NCI-H2107 treated with DMSO at 0.1 percent for 48 hours (cell line): ENCODE measurements around the gene TSSK3.
A peak's percentile ranks its signal among the peaks of the same experiment; 100 is the strongest.

Experiments
- DNase-seq: peaks from one replicate; lab custom pipeline; 2025; ENCODE audit not compliant: unreplicated experiment; lab: John Stamatoyannopoulos, UW

The TSSK3 gene

GRCh38 chr1:32361674-32362473 is 465 bp upstream of the TSSK3 start:
- DNase-seq, result peak; percentile 7

GRCh38 chr1:32363713-32364112 is 1.4 kb downstream of the TSSK3 start:
- DNase-seq, result no peak

GRCh38 chr1:32364836-32365235 is 2.5 kb downstream of the TSSK3 start:
- no peak for DNase-seq

- DNase-seq, result no peak
These were observed 3.1 kb downstream of the TSSK3 start for GRCh38 chr1:32365445-32365844.

GRCh38 chr1:32367912-32368635 is 5.7 kb downstream of the TSSK3 start:
- no peak for DNase-seq

- no peak for DNase-seq
These were observed 9.9 kb downstream of the TSSK3 start for GRCh38 chr1:32372149-32372756.

- DNase-seq, result no peak
These were observed 11.8 kb downstream of the TSSK3 start for GRCh38 chr1:32373996-32374592.

GRCh38 chr1:32376199-32376598 is 13.9 kb downstream of the TSSK3 start:
- no peak for DNase-seq

GRCh38 chr1:32377541-32378220 is 15.3 kb downstream of the TSSK3 start:
- DNase-seq, result no peak

GRCh38 chr1:32380057-32380456 is 17.7 kb downstream of the TSSK3 start:
- DNase-seq, result no peak

GRCh38 chr1:32386676-32387392 is 24.5 kb downstream of the TSSK3 start:
- no peak for DNase-seq

- DNase-seq, result no peak
These were observed 26.3 kb downstream of the TSSK3 start for GRCh38 chr1:32388641-32389040.

GRCh38 chr1:32390904-32391870 is 28.8 kb downstream of the TSSK3 start:
- no peak for DNase-seq

- no peak for DNase-seq
These were observed 30.0 kb downstream of the TSSK3 start for GRCh38 chr1:32392325-32392724.

- no peak for DNase-seq
These were observed 30.8 kb downstream of the TSSK3 start for GRCh38 chr1:32393136-32393535.

- no peak for DNase-seq
These were observed 31.4 kb downstream of the TSSK3 start for GRCh38 chr1:32393832-32394140.

- DNase-seq, result peak; percentile 99
These were observed 32.0 kb downstream of the TSSK3 start, which contains the start of gene BSDC1 for GRCh38 chr1:32394141-32394889. TSS of gene BSDC1 (minus strand) at chr1:32394441. CDS start at chr1:32394414, 27 bp downstream.

- DNase-seq, result no peak
These were observed 32.6 kb downstream of the TSSK3 start for GRCh38 chr1:32394890-32395432.
